GM21423 (cell line): Measurements from ENCODE around the gene OR6T1.

Experiments used
- ATAC-seq: cut with Tn5 transposase; IDR thresholded peaks from one replicate; pipeline ENCODE4 v1.9.1; 2021; ENCODE audit warnings: mild to moderate bottlenecking, moderate library complexity; ENCODE audit not compliant: unreplicated experiment

Gene OR6T1

DNA sequence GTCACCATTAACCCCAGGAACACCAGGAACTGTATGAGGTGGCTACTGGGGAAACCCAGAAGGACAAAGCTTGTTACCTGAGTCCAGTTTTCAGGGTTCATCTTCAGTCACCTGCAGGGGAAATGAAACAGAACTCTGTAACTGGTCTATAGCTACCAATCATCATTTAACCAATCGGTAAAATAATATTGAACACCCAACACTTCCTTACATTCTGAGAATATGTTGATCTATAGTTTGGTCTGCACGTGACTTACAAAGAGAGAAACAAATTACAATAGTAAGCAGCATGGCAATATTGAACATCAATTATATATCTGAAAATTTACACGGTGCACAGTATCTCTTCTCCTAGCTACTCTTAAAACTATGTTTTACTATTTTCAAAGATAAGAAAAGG lies at the start of gene OR6T1:
TSS of gene OR6T1 (minus strand) at position 101 of the 400 bp plus-strand sequence. CDS start at position 101, 0 bp downstream.
- ATAC-seq: no peak

- no peak for ATAC-seq
These were observed 35.7 kb upstream of the OR6T1 start for GRCh38 chr11:123979311-123979710.

- no peak for ATAC-seq
These were observed 34.2 kb upstream of the OR6T1 start, which contains the start of gene OR10S1 for GRCh38 chr11:123977731-123978347. Gene OR10S1 (minus strand): TSS chr11:123977781. CDS start chr11:123977664, 117 bp downstream.

DNA sequence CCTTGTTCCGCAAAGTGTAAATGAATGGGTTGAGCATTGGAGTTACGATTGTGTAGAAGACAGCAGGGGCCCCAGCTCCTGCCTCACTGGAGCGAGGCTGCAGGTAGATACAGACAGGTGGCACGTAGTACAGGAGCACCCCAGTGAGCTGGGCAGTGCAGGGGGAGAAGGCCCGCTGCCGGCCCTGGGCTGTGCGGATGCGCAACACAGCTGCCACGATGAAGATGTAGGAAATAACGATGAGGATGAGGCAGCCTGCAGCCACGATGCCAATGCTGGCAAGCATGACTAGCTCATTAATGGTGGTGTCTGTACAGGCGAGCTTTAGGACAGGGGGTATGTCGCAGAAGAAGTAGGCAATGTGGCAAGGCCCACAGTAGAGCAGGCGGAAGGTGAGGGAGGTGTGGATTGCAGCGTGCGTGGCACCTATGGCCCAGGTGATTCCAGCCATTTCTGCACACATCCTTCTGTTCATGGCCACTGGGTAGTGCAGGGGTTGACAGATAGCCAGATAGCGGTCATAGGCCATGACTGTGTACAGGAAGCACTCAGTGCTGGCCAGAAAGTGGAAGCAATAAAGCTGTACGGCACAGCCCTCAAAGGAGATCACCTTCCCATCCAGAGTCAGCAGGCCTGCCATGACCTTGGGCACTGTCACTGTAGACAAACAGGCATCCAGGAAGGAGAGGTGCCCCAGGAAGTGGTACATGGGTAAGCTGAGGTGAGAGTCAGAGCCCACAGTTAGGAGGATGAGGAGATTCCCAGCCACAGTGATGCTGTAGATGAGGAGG lies 33.3 kb upstream of the OR6T1 start:
- ATAC-seq: no peak

DNA sequence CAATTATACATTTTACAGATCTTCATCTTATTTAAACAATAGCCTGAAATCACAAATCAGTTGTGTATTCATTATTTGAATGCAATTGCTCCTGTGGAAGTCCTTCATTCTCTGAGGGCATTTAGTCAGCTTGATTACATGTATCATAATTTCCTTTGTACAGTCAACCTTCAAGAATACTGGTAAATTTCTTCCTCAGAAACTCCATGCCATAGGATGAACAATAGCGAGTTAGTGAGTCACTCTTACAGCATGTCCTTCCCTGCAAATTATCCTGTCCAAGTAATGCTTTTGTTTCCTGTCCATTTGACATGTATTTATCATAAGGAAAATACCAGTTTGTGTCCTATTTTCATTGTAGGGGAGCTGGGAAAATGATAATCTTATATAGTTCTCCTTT lies 30.2 kb upstream of the OR6T1 start:
- ATAC-seq: no peak

DNA sequence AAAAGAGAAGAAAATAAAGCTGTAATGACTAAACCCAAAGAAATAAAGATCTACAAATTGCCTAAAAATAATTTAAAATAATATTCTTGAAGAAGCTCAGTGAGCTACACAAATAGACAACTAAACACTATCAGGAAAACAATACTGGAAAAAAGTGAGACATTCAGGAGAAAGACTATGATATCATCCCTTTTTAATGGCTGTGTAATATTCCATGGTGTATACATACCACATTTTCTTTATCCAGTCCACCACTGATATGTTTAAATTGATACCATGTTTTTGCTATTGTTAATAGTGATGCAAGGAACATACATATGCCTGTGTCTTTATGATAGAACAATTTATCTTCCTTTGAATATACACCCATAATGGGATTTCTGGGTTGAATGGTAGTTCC lies 13.1 kb upstream of the OR6T1 start:
- ATAC-seq: no peak

DNA sequence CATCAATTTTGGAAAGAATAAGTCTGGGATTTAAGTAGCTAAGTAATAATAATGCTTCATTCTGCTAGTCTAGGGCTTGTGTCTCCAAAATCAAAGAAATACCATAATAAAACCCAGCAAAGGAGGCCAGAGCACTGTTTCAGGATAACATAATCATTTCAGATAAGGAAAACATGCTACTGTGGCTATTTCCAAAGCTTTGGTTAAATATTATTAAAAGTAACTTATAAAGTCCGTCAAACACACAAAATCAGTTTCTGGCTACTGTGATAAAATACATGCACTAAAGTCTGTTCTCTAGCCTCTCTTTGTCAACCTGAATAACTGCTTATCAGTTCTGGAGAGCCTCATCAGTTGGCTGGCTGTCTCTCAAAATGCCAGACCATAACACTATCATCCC lies 1.5 kb upstream of the OR6T1 start:
- ATAC-seq: no peak

- no peak for ATAC-seq
These were observed 1.2 kb downstream of the OR6T1 start for GRCh38 chr11:123942413-123942812.

- ATAC-seq: no peak
These were observed 4.3 kb downstream of the OR6T1 start, which contains the start of gene OR4D5 for GRCh38 chr11:123939317-123939716. Gene OR4D5 (plus strand): TSS chr11:123939617. CDS start chr11:123939617, 0 bp downstream.

GRCh38 chr11:123924027-123924426 lies 19.6 kb downstream of the OR6T1 start:
- no peak for ATAC-seq

DNA sequence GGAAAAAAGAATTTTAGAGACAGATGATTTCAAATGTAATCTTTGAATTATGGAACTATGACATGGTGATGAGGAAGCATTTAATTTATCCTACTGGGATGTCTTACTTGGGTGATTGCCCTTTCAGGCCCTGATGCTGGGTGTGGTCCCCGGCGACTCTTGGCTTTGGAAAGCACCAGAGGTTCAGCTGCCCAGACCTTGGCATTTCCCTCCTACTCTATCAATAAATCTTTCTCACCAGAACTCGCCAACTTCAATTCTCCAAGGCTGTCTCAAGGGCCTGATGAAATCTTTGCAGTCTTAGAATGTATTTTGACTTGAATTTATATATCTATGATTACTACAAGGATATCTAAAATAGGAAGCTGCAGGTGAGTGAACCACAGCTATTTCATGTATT lies 22.7 kb downstream of the OR6T1 start:
- ATAC-seq: no peak

GRCh38 chr11:123905826-123906225 lies 37.8 kb downstream of the OR6T1 start:
- ATAC-seq: no peak

DNA sequence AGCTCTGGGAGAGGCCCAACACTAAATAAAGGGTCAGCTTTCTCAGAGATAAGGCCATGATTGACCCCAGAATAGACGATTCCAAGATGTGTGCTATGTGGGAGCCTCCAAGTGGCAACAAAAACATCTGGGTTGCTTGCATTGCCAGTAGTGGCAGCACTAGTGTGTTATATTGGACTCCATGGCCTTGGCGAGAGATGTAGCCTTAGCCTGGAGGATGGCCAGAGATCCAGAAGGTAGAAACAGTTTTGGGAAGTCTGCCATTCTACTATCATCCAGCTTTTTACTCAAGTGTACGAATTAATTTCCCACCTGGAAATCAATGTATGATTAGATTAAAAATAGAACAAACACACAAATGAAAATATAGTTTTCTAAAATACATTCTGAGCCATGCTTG lies 38.7 kb downstream of the OR6T1 start:
- no peak for ATAC-seq

DNA sequence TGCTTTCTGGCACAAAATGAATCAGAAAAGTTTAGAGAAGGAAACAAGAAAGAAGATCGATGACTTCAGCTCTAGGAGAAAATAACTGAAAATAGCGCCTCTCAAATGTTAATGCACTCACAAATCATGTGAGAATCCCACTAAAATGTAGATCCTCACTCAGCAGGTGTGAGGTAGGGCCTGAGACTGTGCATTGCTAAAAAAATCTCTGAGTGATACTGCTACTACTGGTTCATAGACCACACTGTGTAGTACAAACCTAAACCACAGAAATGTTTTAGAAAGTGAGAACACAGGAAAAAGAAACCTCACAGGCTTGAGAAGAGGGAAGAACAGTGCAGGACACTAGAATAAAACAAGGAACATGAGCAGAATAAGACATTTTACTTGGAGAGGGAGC lies 39.7 kb downstream of the OR6T1 start:
- peak; percentile 69 for ATAC-seq

DNA sequence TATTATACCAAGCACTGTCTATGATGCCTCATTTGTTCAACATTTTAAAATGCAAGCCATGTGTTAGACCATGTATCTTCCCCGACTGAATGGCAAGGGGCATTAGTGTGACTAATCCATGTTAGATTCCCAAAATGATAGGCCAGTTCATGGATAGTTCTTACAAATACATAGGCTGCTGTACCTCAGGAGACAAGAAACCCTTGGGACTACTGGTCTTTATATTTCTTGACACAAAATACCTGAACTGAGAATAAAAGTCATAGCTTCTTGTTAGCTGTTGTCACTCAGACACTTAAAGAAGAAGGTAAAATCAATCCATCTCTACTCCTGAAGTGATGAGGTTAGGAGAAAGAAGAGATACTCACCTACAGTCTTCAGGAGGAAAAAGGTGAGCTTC lies 41.8 kb downstream of the OR6T1 start, which contains the start of gene OR8D4:
TSS of gene OR8D4 (plus strand) at position 301 of the 400 bp plus-strand sequence. CDS start 4,265 bp downstream, outside the sequence.
- ATAC-seq: no peak

- ATAC-seq: no peak
These were observed 43.8 kb downstream of the OR6T1 start for GRCh38 chr11:123899792-123900191.
